Measurements from ENCODE around the gene IGFALS.

IGFALS gene
- total RNA-seq: 0 to 0.08 (median 0) reads per million in 18 experiments

- no peak for DNase-seq
Observed at GRCh38 chr16:1793578-1794220, at the start of gene IGFALS. TSS of gene IGFALS (minus strand) at chr16:1793705. CDS start at chr16:1793652, 53 bp downstream.

GRCh38 chr16:1839554-1839953, 46.0 kb upstream of the IGFALS start:
- no peak for DNase-seq

DNA sequence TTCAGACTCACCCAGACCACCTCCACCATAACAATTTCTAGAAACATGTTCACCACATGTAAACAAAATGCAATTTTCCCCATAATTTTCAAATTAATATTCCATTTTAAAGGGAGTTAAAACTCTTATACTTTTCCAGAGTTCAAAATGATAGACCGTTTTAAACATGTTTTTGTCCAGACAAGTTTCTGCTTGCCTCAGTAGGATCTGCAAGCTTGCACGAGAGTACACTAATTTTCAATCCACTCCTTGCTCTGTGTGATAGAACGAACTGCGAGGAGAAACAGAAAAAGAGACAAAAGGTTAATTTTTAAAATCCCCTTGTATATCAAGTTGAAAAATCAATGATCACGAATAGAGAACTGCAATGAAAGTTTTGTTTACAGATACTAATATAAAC, 40.6 kb upstream of the IGFALS start:
- no peak for DNase-seq

DNA sequence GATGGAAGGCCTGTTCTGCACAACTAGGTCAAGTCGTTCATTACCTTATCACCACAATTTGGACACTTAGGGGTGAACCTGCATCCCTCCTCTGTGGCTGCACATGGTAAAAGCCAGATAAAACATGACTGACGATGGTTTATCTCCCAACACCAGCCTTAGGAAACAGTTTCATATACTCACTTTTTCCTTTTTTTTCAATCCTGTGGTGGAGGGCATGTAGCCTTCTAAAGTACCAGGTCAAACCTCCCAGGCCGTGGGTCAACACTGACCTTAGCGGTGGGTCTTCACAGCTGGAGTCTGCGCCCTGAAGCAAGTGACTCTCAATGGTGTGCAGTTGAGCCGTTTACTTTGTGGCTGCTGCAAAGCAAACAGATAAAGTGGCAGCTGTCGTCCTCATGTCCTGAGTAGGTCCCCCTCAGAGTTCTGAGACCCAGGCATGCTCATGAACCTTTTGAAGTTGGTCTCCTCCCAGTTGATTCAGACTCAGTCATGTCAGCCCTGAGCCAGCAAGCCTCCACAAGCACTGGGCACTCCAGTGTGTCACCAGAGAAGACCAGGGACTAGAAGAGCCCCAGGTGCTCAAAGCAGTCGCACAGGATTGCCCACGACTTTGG, 39.4 kb upstream of the IGFALS start:
- DNase-seq: no peak

DNA sequence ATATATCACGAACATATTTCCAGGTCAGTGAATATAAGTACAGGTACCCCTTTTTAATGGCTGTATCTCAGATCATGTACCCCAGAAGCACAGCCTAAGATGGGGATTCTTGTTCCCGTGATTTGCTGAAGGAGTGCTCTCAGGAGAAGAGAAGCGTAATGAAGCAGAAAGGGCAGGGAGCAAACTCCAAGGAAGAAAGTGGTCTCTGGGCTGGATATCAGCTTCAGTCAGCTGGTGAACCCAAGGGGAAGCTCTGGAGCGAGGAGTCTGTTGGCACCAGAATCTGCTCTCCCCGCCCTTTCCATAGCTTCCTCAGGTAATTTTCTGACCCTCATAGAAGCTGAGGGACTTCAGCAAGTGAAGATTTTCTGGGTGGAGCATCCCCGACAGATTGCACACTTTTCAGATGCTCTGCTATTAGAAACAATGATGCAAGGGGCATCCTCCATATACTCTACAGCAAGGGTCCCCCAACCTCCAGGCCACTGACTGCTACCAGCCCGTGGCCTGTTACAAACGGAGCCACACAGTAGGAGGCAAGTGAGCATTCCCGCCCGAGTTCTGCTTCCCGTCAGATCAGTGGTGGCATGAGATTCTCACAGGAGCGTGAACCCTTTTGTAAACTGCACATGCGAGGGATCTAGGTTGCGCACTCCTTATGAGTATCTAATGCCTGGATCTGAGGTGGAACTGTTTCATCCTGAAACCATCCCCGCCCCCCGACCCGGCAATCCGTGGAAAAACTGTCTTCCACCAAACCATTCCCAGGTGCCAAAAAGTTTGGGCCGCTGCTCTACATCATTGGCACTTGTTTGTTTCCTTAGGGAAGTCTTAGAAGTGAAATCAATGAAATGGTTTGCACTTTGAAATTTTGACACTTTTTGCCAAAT, 37.9 kb upstream of the IGFALS start:
- DNase-seq: no peak

DNA sequence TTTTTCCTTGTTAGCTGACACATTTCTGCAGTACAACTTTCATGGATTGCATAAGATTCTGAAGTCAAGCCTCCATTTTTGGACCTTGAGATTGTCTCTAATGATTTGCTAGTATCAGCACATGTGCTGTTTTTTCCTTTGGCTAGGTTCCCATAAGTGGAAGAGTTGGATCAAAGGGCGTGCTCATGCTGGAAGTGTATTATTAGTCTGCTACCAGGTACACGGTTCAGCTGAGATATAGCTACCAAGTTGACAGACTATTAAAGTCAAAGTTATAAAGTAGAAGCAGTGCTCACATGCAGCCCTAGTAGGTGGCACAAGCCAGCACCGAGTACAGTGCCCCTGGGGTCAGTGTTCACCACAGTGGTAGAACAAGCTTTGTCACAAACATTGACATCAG, 36.7 kb upstream of the IGFALS start:
- DNase-seq: no peak

GRCh38 chr16:1828645-1829410, 35.3 kb upstream of the IGFALS start:
- peak in 1 of 2 donors; percentile 13 for DNase-seq

DNA sequence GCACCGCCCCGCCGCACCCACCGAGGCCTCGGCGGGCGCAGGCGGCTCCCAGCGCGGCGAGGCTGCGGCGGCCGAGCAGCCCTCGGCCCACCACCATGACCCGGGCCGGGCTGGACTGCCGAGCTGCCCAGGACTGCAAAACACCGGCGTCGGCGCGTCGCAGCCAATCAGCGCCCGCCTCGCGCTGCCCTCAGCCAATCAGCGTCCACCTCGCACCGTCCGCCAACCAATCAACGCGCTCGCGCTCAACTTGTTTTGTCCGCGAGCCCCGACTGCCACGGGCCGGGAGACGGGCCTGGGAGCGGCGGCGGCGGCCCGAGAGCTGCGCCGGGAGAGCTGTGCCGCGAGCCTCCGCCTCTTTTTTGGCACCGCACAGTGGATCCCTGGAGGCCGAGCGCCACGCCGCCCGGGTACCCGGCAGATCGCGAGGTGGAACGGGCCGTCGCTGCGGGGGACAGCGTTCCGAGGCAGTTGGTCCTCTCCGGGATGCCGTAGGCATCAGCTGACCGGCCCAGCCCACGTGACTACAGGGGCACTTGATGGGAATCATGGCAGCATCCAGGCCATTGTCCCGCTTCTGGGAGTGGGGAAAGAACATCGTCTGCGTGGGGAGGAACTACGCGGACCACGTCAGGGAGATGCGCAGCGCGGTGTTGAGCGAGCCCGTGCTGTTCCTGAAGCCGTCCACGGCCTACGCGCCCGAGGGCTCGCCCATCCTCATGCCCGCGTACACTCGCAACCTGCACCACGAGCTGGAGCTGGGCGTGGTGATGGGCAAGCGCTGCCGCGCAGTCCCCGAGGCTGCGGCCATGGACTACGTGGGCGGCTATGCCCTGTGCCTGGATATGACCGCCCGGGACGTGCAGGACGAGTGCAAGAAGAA, 33.4 kb upstream of the IGFALS start, which contains the start of the genes FAHD1 and HAGH:
Gene FAHD1, plus strand, starts transcription at position 516 of the 883 bp plus-strand sequence. Its CDS starts 33 bp downstream, at position 549.
Gene HAGH, minus strand, starts transcription at position 135 of the 883 bp plus-strand sequence. Its CDS starts 38 bp downstream, at position 97.
- peak; percentile 96 for DNase-seq

DNA sequence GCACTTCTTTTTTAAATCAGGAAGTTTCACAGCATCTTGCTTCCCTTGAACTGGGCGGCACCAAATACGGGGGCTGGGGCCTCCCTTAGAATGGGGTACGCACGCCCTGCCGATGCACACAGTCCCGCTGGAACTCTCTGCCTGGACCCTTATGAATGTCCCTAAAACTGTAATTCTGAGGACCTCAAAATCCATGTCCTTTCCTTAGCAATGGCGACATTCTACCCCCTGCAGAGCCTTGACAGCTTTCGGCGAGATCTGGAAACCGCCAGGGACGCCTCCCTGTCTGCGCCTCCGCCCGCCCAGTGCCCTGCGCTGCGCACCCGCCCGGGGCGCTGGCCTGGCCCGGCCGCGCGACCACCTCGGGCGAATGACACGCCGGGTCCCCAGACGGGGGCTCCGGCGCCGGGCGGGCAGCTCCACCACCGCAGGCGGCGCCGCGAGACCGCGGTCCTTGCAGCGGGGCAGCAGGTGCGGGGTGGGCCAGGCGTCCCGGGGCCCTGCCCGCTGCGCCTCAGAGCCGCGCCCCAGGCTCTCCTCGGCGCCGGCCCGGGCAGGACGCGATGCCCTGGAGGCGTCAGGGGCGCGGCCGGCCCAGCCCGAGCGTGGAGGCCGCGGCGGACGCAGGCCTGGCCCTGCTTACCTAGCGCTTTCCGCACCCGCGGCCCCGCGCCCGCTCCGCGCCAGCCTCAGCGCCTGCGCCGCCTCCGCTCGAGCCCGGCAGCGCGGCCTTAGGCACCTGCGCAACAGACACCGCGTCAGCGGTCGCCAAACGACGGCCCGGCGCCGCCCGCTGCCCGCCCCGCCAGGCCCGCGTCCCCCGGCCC, 32.6 kb upstream of the IGFALS start:
- DNase-seq: peak; percentile 46 to 81

DNA sequence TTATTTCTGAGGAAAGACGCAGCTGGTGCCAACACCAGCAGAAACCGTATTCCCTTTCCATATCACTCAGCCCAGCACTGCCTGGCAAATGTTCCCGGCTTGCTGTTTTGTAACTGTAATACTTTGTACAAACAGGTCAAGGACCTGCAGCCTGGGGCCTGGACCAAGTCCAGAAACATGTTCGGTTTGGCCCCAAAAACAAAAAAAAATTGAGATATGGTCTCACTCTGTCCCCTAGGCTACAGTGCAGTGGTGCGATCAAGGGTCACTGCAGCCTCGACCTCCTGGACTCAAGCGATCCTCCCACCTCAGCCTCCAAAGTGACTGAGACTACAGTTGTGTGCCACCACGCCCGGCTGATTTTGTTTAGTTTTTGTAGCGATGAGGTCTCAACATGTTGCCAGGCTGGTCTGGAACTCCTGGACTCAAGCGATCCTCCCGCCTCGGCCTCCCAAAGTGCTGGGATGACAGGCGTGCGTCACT, 31.9 kb upstream of the IGFALS start:
- DNase-seq: no peak

- DNase-seq: peak in 1 of 2 donors; percentile 11
Observed at GRCh38 chr16:1823821-1824220, 30.3 kb upstream of the IGFALS start.

GRCh38 chr16:1822801-1823200, 29.3 kb upstream of the IGFALS start:
- DNase-seq: no peak

DNA sequence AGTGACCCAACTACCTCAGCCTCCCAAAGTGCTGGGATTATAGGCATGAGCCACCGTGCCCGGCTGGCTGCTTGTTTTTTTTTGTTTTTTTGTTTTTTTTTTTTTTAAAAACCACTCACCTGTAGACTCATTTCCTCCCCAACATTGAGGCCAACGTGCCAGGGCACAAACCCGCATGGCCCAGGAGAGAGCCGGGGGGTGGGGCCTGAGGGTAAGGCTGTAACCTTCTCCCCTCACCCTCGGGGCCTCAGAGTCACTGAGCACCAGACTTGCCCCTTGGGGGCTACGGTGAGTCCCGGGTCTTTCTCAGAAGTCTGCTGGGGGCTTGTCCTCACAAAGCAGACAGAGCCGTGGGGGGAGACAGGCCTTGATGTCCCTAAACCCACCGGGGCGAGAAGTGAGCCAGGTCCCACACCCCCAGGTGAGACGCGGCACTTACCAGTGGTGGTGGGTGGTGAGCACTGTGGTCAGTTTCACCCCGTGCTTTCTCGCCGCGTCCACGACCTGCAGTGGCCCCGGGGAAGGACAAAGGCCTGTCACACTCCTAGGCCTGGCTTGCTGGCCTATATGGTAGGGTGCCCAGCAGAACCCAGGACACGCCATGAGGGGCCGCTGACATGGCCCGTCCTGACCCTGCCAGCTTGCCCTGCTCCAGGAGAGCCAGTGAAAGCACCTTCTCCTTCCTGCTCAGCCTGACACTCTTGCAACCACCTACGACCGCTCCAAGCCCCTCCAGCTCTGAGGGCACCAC, 28.5 kb upstream of the IGFALS start:
- DNase-seq: no peak

- no peak for DNase-seq
Observed at GRCh38 chr16:1820946-1821290, 27.4 kb upstream of the IGFALS start.

- no peak for DNase-seq
Observed at GRCh38 chr16:1820096-1820945, 26.8 kb upstream of the IGFALS start.

DNA sequence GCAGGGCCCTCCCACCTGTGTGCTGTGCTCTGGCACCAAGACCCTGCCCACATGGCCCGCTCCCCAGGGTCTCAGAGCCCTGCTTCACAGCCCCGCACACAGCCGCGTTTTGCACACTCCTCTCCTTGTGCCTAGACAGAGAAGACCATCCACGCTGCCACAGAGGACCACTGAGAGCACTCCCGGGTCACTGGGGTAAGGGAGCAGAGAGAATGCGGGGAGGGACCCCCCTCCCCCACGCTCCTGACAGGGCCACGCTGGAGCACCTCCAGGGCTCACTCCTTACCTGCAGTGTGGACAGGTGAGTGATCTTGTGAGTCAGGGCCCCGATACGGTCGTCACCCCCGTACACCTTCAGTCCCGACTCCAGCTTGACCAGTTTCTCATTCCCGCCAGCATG, 26.1 kb upstream of the IGFALS start:
- DNase-seq: no peak

DNA sequence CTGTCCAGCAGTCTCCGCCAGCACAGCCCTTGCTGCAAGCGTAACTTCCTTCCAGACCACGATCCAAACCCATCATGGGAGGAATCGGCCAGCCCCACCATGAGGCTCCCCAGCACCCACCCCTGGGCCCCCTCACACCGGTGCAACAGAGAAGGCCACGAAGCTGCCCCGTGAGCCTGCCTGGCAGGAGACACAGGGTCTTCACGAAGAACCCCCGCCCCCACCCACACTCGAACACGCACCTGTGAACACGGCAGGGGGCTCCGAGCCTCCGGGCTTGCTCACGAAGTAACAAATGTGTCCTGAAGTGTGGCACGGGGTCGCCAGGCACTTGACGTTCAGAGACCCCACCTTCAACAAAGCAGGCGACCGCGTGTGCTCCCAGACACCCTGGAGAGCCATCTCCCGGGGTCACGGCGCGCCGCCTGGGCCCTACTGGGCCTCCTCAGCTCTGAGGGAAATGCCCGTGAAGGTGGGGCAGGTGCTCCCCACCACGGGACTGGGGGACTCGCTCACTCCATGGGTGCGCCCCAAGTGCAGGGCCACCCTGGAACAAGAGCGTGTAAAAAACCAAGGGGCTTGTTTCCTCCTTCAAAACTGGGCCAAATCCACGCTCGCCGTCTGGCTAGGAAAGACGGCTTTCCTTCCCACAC, 25.5 kb upstream of the IGFALS start:
- no peak for DNase-seq
